ENCODE data around the gene NXPE4. TPM values are rescaled to one million over a fixed set of nuclear protein-coding genes. Genes with fewer than 3 reads are reported as not detected.

Gene NXPE4
- total and polyA plus RNA-seq, 9 of the 15 experiments (the other 6 are each of a cell fraction or from before 2014, with no cell fraction given): not detected

DNA sequence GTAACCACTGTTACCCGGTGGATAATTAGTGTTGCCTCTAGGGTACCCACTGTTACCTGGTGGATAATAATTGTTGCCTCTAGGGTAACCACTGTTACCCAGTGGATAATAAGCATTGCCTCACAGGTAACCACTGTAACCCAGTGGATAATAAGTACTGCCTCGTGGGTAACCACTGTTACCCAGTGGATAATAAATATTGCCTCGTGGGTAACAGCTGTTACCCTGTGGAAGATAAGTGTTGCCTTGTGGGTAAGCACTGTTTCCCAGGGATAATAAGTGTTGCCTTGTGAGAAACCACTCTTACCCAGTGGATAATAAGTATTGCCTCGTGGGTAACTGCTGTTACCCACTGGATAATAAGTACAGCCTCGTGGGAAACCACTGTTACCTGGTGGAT, 9.3 kb upstream of the NXPE4 start:
- H3K9me3 ChIP-seq (replicated peaks; ENCODE audit: control insufficient read depth, insufficient read depth, low read depth, low read length): peaks cover 1% of the 10 kb centered on the region
- DNase-seq (ENCODE audit: extremely low read depth in 1 of 4, low spot score in 3 of 4) (no peak), ATAC-seq (no peak), FAIRE-seq (no peak)
- no peaks in the 10 kb centered on the region for H3K79me2 ChIP-seq (ENCODE audit: control insufficient read depth, insufficient read depth, low read length)
- no peaks in the 10 kb centered on the region for H3K36me3 ChIP-seq (ENCODE audit: control insufficient read depth, insufficient read depth, low read length)
- no peak overlapping the region for H3K27ac ChIP-seq (ENCODE audit: extremely low read depth, low read depth, low read length)
- no peaks in the 10 kb centered on the region for H3K27me3 ChIP-seq (ENCODE audit: control insufficient read depth in 2 of 2, insufficient read depth in 2 of 2, low read length in 2 of 2)
- intact Hi-C loops (cut with micrococcal nuclease): no loop called here
- POLR2A ChIA-PET: no interaction called here
- WGBS (ENCODE audit: insufficient coverage, low coverage, missing lambda C conversion rate): 2% methylated on average over 5 of the region's 5 CpGs
- H3K4me3 ChIP-seq: no peak overlapping the region
- no peak overlapping the region for H3K9ac ChIP-seq (ENCODE audit: insufficient read depth in 1 of 2, low read depth in 2 of 2, low read length in 2 of 2)
- H4K20me1 ChIP-seq (replicated peaks; ENCODE audit: control insufficient read depth, insufficient read depth, low read length): no peaks in the 10 kb centered on the region
- BruUV-seq (replicated peaks): no TSS peak
- in situ Hi-C loops (cut with MboI): no loop called here
- CTCF ChIA-PET (ENCODE audit: low intra/inter-chr PET ratio): no interaction called here
- no peaks in the 10 kb centered on the region for H3K9me1 ChIP-seq (ENCODE audit: control insufficient read depth, insufficient read depth, low read length)
- H2AFZ ChIP-seq (ENCODE audit: low read depth, low read length): no peak overlapping the region
- H3K4me1 ChIP-seq (replicated peaks in 1 of 2; ENCODE audit: control insufficient read depth in 2 of 2, insufficient read depth in 2 of 2, low read length in 2 of 2): no peaks in the 10 kb centered on the region
- no peak overlapping the region for H3K4me2 ChIP-seq (ENCODE audit: insufficient read depth, low read length)
- TF ChIP-seq NEUROD1 (IDR thresholded peaks at IDR 0.05; ENCODE audit: borderline replicate concordance, low read depth, low read length, partially characterized antibody) (no peak), RAD21 (CRISPR knock-in tag; conservative IDR thresholded peaks at IDR 0.05 in 1 of 2, IDR thresholded peaks at IDR 0.05 in 1 of 2) (no peak), ZNF695 (CRISPR knock-in tag; IDR thresholded peaks at IDR 0.05) (no peak), GABPA (tag; conservative IDR thresholded peaks at IDR 0.05; ENCODE audit: low read depth) (no peak), ESRRA (IDR thresholded peaks at IDR 0.05; ENCODE audit: borderline replicate concordance, low read depth) (no peak), HINFP (tag; conservative IDR thresholded peaks at IDR 0.05; ENCODE audit: low read depth) (no peak), KDM5B (IDR thresholded peaks at IDR 0.05; ENCODE audit: insufficient replicate concordance, low read depth, low read length) (no peak), MYC (IDR thresholded peaks at IDR 0.05; ENCODE audit: low read depth, low read length) (no peak), MYC (CRISPR knock-in tag; IDR thresholded peaks at IDR 0.05; ENCODE audit: borderline replicate concordance, low read depth) (no peak), ZNF717 (CRISPR knock-in tag; IDR thresholded peaks at IDR 0.05) (no peak), ZKSCAN8 (CRISPR knock-in tag; IDR thresholded peaks at IDR 0.05) (no peak), TAF7 (tag; IDR thresholded peaks at IDR 0.05) (no peak), ETV6 (IDR thresholded peaks at IDR 0.05; ENCODE audit: borderline replicate concordance in 1 of 2, low read depth in 2 of 2, low read length in 1 of 2) (no peak), ETV6 (CRISPR knock-in tag; IDR thresholded peaks at IDR 0.05; ENCODE audit: borderline replicate concordance) (no peak), MECOM (CRISPR knock-in tag; IDR thresholded peaks at IDR 0.05) (no peak)
- TF ChIP-seq, protein P1, sequence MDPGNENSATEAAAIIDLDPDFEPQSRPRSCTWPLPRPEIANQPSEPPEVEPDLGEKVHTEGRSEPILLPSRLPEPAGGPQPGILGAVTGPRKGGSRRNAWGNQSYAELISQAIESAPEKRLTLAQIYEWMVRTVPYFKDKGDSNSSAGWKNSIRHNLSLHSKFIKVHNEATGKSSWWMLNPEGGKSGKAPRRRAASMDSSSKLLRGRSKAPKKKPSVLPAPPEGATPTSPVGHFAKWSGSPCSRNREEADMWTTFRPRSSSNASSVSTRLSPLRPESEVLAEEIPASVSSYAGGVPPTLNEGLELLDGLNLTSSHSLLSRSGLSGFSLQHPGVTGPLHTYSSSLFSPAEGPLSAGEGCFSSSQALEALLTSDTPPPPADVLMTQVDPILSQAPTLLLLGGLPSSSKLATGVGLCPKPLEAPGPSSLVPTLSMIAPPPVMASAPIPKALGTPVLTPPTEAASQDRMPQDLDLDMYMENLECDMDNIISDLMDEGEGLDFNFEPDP (CRISPR knock-in tag; IDR thresholded peaks at IDR 0.05): no peak
- TF ChIP-seq, protein P2, sequence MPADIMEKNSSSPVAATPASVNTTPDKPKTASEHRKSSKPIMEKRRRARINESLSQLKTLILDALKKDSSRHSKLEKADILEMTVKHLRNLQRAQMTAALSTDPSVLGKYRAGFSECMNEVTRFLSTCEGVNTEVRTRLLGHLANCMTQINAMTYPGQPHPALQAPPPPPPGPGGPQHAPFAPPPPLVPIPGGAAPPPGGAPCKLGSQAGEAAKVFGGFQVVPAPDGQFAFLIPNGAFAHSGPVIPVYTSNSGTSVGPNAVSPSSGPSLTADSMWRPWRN (IDR thresholded peaks at IDR 0.05; ENCODE audit: low read depth): no peak
- TF ChIP-seq, protein P3, sequence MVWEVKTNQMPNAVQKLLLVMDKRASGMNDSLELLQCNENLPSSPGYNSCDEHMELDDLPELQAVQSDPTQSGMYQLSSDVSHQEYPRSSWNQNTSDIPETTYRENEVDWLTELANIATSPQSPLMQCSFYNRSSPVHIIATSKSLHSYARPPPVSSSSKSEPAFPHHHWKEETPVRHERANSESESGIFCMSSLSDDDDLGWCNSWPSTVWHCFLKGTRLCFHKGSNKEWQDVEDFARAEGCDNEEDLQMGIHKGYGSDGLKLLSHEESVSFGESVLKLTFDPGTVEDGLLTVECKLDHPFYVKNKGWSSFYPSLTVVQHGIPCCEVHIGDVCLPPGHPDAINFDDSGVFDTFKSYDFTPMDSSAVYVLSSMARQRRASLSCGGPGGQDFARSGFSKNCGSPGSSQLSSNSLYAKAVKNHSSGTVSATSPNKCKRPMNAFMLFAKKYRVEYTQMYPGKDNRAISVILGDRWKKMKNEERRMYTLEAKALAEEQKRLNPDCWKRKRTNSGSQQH (CRISPR knock-in tag; IDR thresholded peaks at IDR 0.05): no peak

Data from K562 (cell line).